Bronchial epithelial cell (primary cell): ENCODE data around the gene INSYN2B. TPM values are rescaled to one million over a fixed set of nuclear protein-coding genes. Genes with fewer than 3 reads are reported as not detected.

Source experiments
- DNase-seq: peaks from one replicate; pipeline ENCODE4 v3.0.0-alpha.2; 2010; ENCODE audit warnings: low read depth
- FAIRE-seq: peaks from 2 replicates; lab custom pipeline; 2011; peaks lifted over from hg19 to GRCh38; lab: Jason Lieb, UNC
- H3K27me3 ChIP-seq: 2 replicates; pipeline ENCODE4 v1.5.1; 2011; ENCODE audit warnings: low read length; ENCODE audit not compliant: control insufficient read depth, insufficient read depth
- H3K36me3 ChIP-seq: 2 replicates; pipeline ENCODE4 v1.5.1; 2011; ENCODE audit warnings: low read length; ENCODE audit not compliant: control insufficient read depth, insufficient read depth
- H3K4me3 ChIP-seq: 2 replicates; pipeline ENCODE4 v1.5.1; 2011; ENCODE audit warnings: mild to moderate bottlenecking, low read depth, low read length, control low read depth
- total RNA-seq: library from RNA; depleted of rRNA; stranded (reverse); fragments of >200 nt; gene quantifications from 2 replicates; pipeline ENCODE4 v1.2.1, GENCODE V29; 2014
- TF ChIP-seq, protein P1 (sequence below): IDR thresholded peaks from 2 replicates; pipeline ENCODE4 v1.5.1; 2011; ENCODE audit warnings: mild to moderate bottlenecking, moderate library complexity, low read length, control low read depth, inconsistent platforms; ENCODE audit not compliant: insufficient read depth, severe bottlenecking

INSYN2B gene
- total RNA-seq, 1 donor from 2014 or later = 0.53 TPM

DNA sequence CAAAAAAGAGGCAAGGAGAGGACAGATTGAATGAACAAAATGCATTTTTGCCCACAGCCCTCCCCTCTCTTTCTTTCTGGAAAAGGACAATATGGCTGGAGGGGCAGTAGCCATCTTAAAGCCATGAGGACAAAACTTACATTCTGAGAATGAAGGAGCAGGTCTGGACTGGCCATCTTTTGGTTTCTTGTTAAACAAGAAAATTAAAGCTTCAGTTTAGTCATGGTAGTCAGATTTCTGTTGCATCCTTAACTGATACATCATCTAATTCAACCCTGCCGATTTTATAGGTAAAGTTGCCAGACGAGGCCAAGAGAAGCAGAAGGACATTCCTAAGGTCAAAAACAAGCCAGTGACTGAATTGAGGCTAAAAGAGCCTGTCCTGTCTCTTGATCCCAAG is 31.5 kb upstream of the INSYN2B start:
- TF ChIP-seq, protein P1, sequence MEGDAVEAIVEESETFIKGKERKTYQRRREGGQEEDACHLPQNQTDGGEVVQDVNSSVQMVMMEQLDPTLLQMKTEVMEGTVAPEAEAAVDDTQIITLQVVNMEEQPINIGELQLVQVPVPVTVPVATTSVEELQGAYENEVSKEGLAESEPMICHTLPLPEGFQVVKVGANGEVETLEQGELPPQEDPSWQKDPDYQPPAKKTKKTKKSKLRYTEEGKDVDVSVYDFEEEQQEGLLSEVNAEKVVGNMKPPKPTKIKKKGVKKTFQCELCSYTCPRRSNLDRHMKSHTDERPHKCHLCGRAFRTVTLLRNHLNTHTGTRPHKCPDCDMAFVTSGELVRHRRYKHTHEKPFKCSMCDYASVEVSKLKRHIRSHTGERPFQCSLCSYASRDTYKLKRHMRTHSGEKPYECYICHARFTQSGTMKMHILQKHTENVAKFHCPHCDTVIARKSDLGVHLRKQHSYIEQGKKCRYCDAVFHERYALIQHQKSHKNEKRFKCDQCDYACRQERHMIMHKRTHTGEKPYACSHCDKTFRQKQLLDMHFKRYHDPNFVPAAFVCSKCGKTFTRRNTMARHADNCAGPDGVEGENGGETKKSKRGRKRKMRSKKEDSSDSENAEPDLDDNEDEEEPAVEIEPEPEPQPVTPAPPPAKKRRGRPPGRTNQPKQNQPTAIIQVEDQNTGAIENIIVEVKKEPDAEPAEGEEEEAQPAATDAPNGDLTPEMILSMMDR = no peak
- H3K4me3 ChIP-seq = no peak overlapping the region
- H3K27me3 ChIP-seq = no peaks in the 10 kb centered on the region
- H3K36me3 ChIP-seq = no peaks in the 10 kb centered on the region
- FAIRE-seq (no peak), DNase-seq (peak; percentile 35)

DNA sequence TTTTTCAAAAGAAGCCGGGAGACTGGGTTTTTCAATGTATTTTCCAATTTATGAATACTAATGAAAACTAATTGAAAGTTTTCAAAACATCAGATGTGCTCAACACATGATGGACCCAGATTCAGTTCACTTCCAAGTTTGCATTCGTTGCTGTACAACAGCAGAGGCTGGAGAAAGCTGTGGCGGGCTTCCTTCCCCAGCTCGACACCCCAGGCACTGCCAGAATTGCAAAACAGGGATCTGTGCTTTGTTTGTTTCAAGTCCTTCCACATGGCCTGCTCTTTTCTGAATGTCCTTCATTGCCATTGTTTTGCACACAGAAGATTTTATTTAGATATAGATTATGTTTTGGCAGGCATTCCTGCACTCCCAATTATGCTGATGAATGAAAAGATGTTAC is 30.3 kb upstream of the INSYN2B start:
- FAIRE-seq (no peak), DNase-seq (no peak)
- no peaks in the 10 kb centered on the region for H3K36me3 ChIP-seq
- H3K4me3 ChIP-seq = no peak overlapping the region
- H3K27me3 ChIP-seq = no peaks in the 10 kb centered on the region
- TF ChIP-seq, protein P1 = no peak

DNA sequence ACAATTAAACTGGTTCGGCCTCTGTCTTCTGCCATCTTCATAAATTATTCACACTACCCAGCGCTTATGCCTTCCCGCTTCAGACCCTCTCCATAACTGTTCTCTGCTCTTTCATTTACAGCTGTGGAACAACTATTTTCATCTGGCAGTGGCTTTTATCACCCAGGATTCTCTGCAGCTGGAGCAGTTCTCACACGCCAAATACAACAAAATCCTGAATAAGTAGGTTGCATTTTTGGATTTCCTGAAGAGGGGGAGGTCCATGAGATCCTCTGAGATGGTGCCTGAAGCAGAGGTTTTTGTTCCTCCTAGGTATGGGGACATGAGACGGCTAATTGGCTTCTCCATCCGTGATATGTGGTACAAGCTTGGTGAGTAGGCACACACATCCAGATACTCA is 28.1 kb upstream of the INSYN2B start:
- no peak for FAIRE-seq
- TF ChIP-seq, protein P1 = no peak
- H3K4me3 ChIP-seq = no peak overlapping the region
- no peaks in the 10 kb centered on the region for H3K27me3 ChIP-seq
- DNase-seq = no peak
- H3K36me3 ChIP-seq = no peaks in the 10 kb centered on the region

DNA sequence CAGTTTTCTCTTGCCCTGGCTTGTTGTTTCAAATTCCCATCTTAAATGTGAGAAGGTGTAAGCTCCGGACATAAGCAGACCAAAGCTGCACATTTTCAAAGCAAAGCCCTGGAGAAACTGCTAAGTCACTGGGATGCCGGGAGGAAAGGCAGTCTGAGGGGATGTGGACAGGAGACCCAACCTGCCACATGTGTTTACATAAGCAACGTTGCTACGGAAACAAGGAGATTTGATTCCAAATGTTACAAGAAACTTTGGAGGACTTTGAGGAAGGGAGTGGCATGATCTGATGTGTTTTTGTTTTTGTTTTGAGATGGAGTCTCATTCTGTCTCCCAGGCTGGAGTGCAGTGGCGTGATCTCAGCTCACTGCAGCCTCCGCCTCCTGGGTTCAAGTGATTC is 25.7 kb upstream of the INSYN2B start:
- DNase-seq = no peak
- TF ChIP-seq, protein P1 = no peak
- FAIRE-seq = no peak
- Histone ChIP-seq H3K4me3 (no peak overlapping the region), H3K27me3 (no peaks in the 10 kb centered on the region), H3K36me3 (no peaks in the 10 kb centered on the region)

DNA sequence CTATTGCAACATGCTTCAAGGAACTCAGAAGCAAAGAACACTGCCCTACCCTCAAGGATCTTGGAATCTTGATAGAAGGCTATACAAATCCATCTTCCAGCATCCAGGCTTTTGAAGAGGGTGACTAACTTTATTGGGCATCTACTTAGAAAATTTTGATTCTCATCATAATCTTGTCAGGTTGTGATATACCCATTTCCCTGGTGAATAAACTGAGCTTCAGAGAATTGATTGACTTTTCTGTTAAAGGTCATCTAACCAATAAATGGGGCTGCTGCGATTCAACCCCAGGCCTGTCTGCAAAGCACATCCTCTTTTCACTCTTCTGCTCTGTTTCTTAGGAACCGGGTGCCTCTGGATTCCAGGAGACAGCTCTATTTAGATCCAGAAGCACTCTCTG is 19.9 kb upstream of the INSYN2B start:
- FAIRE-seq = no peak
- DNase-seq = no peak
- Histone ChIP-seq H3K4me3 (no peak overlapping the region), H3K27me3 (no peaks in the 10 kb centered on the region), H3K36me3 (no peaks in the 10 kb centered on the region)
- TF ChIP-seq, protein P1 = no peak

DNA sequence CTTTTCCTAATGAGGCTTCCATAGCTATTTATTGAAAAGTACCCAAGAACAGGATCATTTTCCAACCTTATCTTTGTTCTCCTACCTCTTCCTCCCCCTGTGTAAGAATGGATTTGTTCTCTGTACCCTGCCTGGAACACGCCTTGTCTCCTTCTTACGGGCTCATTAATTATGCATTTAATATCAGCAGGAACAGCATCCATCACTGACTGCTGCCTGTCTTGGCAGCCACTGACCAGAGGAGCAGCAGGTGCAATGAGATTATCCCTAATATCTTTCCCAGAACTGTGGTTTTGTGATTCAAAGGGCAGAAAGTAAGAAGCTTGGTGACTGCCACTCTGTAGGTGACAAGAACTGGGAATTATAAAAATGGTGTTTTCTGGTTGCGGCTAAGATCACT is 19.3 kb upstream of the INSYN2B start:
- TF ChIP-seq, protein P1 = no peak
- DNase-seq = no peak
- Histone ChIP-seq H3K27me3 (no peaks in the 10 kb centered on the region), H3K4me3 (no peak overlapping the region), H3K36me3 (no peaks in the 10 kb centered on the region)
- FAIRE-seq = no peak
